Tibial nerve (tissue), 4 donors: ENCODE data around the gene APLP2.

Experiments
- EP300 ChIP-seq, 2 donors: sonication (generic); formaldehyde crosslinking; IDR thresholded peaks; one replicate each; pipeline ENCODE4 v1.6.1; 2017; ENCODE audit warnings: antibody characterized with exemption in 2 of 2, mild to moderate bottlenecking in 1 of 2
- POLR2A ChIP-seq, 2 donors: fragments of 450-650 bp; IDR thresholded peaks; one replicate each; pipeline ENCODE4 v1.6.1; 2017; ENCODE audit warnings: antibody characterized with exemption in 2 of 2, mild to moderate bottlenecking in 2 of 2, moderate library complexity in 2 of 2
- TF ChIP-seq, protein P1 (sequence below), 5 experiments: fragments of 200-600 bp in 3 of 5; fragments of 450-650 bp in 2 of 5; sonication (generic) in 3 of 5; IDR thresholded peaks; one replicate each; pipeline ENCODE4 v1.5.1; 2016 to 2019; ENCODE audit warnings: antibody characterized with exemption in 5 of 5, mild to moderate bottlenecking in 3 of 5, moderate library complexity in 2 of 5

DNA sequence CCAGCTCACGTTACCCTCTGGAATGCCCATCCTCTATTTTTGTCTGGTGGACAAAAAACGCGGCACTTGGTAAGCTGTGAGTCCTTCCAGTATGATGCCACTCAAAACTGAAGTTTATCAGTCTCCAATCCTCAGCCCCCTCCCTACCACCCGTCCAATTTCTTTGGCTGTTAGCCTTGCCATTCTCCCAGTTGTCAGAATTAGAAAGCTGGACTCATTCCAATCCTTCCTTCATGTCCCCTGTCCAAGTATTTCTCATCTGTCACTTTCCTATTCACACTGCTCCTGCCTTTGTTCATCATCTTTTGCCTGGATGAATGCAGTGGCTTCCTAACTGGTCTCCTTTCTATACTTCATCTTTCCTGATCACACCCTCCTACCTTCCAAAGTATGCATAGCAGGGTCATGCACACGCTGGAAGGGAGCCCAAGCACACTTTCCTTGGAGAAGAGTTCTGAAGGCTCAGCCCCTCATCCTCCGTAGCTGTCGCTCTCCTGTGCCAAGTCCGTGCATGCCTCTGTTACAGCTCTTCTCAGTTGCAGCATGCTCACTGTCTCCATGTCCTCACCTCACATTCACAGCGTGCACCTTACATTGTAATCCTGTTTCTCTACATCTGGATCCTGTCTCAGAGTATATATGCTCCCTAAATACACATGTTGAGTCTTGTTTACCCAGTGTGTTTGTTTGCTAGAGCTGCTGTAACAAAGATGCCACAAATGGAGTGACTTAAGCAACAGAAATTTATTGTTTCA lies 19.4 kb downstream of the APLP2 start:
- TF ChIP-seq, protein P1, sequence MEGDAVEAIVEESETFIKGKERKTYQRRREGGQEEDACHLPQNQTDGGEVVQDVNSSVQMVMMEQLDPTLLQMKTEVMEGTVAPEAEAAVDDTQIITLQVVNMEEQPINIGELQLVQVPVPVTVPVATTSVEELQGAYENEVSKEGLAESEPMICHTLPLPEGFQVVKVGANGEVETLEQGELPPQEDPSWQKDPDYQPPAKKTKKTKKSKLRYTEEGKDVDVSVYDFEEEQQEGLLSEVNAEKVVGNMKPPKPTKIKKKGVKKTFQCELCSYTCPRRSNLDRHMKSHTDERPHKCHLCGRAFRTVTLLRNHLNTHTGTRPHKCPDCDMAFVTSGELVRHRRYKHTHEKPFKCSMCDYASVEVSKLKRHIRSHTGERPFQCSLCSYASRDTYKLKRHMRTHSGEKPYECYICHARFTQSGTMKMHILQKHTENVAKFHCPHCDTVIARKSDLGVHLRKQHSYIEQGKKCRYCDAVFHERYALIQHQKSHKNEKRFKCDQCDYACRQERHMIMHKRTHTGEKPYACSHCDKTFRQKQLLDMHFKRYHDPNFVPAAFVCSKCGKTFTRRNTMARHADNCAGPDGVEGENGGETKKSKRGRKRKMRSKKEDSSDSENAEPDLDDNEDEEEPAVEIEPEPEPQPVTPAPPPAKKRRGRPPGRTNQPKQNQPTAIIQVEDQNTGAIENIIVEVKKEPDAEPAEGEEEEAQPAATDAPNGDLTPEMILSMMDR (IDR thresholded peaks at IDR 0.05) = no peak
- no peak for TF ChIP-seq POLR2A (IDR thresholded peaks at IDR 0.05)
- TF ChIP-seq EP300 (IDR thresholded peaks at IDR 0.05) = no peak
